Uterus (tissue), 4 donors: ENCODE data around the gene DCANP1. TPM values are rescaled to one million over a fixed set of nuclear protein-coding genes. Genes with fewer than 3 reads are reported as not detected.

Source experiments
- DNase-seq, 2 donors: peaks; one replicate each; pipeline ENCODE4 v3.0.0-alpha.2; 2019 to 2020
- H3K27ac ChIP-seq, 2 donors: fragments of 200-600 bp; sonication (generic); 1 replicate in 1 of 2; 2 replicates in 1 of 2; pipeline ENCODE4 v1.5.1; 2016 to 2018
- H3K27me3 ChIP-seq, 2 donors: fragments of 200-600 bp; sonication (generic); one replicate each; pipeline ENCODE4 v1.5.1; 2018 to 2019; ENCODE audit warnings: control low read depth in 1 of 2
- H3K36me3 ChIP-seq, 2 donors: fragments of 200-600 bp; sonication (generic); one replicate each; pipeline ENCODE4 v1.5.1; 2019; ENCODE audit warnings: control low read depth in 1 of 2
- H3K4me1 ChIP-seq, 2 donors: fragments of 200-600 bp; sonication (generic); one replicate each; pipeline ENCODE4 v1.5.1; 2018 to 2019; ENCODE audit warnings: control low read depth in 1 of 2
- H3K4me3 ChIP-seq, 2 donors: fragments of 200-600 bp; sonication (generic); 1 replicate in 1 of 2; 2 replicates in 1 of 2; pipeline ENCODE4 v1.5.1; 2018 to 2019; ENCODE audit warnings: mild to moderate bottlenecking in 1 of 2
- H3K9me3 ChIP-seq, 2 donors: fragments of 200-600 bp; sonication (generic); one replicate each; pipeline ENCODE4 v1.5.1; 2019; ENCODE audit warnings: control low read depth in 1 of 2
- CTCF ChIP-seq, 4 experiments: fragments of 200-600 bp in 2 of 4; fragments of 450-650 bp in 2 of 4; sonication (generic) in 2 of 4; IDR thresholded peaks; one replicate each; pipeline ENCODE4 v1.5.1; 2016 to 2019; ENCODE audit warnings: antibody characterized with exemption in 4 of 4, mild to moderate bottlenecking in 2 of 4, moderate library complexity in 1 of 4
- POLR2A ChIP-seq, 2 donors: fragments of 450-650 bp; IDR thresholded peaks; one replicate each; pipeline ENCODE4 v1.6.1; 2016; ENCODE audit warnings: antibody characterized with exemption in 2 of 2, mild to moderate bottlenecking in 1 of 2, moderate library complexity in 1 of 2
- intact Hi-C: fragments of 100-400 bp; cut with DNase I; formaldehyde crosslinking; loops from one replicate; pipeline ENCODE4 v1.15.1; 2023; ENCODE audit warnings: low total_unique reads
- total RNA-seq, 4 donors: library from RNA; depleted of rRNA in 3 of 4; stranded (reverse); fragments of >200 nt in 3 of 4; gene quantifications; one replicate each; pipeline versions ENCODE4 v1.1.0 to v1.2.4, GENCODE V29; 2014 to 2023
- donor health status: DM: yes; HTN: yes; CAD: no.

DCANP1 gene
- total RNA-seq, 4 donors from 2014 or later = not detected

DNA sequence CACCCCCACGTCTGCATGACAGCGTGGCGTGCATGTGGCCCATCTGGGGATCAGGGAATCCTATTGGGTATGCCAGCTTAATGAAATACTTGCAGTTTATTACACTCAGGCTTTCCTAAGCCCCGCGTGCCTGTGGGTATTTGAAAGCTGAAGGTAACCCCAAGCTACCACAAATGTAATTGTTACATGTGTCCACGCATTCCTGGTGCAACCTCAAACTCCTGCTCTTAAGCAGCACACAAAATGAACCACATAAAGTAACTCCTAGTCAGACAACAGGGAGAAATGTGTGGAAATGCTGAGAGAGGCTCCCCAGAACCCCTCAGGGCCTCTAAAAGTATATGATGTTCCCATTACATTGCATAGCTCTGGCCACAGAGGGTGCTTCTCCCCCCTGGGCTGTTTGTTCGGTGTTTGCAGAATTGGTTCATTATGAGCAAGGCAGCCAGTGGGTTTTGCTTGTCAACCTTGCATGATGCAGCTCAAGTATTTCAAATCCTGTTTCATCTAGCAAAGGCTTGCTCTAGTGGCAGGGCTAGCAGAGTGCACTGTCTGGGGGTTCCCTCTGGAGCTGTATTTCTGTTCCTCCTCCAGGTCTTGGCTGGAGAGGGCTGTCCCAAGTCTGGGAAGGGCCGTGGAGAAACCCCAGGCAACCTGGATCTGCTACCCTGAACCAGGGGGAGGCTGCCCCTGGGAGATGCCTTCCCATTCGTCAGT, 1.8 kb upstream of the DCANP1 start:
- Histone ChIP-seq H3K27me3 (no peaks in the 10 kb centered on the region), H3K4me1 (no peaks in the 10 kb centered on the region), H3K4me3 (no peak overlapping the region), H3K9me3 (no peaks in the 10 kb centered on the region), H3K27ac (no peak overlapping the region), H3K36me3 (no peaks in the 10 kb centered on the region)
- DNase-seq = no peak
- no peak for TF ChIP-seq CTCF (IDR thresholded peaks at IDR 0.05)
- no peak for TF ChIP-seq POLR2A (IDR thresholded peaks at IDR 0.05)
- intact Hi-C loops = no loop called here

DNA sequence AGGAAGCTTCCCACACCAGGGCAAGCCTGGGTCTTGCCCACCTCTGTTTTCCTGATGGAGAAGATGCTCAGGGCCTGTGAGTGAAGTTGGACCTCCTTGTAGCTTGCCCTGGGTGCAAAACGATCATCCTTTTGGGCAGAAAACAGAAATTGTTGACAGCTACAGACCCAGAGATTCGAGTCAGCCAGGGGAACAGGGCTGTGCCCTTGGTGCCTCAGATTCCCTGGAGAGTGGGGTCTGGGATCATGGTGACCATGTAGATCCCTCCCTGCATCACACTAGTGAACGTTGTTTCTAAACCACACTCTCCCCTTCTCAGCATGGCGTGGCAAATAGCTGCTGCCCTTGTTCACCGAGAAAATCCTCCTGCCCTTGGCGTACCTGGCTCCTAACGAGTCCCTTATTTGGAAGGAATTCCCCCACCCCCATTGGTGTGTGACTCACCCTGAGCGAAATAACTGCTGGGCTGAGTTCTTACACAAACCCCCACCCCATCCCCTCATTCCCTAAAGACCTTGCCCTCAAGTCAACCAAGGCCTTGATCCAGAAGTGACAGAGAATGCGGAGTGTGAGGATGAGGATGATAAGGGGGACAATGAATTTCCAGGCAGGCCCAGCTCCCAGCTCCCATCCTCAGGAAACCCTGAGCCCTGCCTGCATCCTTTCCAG, 1.1 kb upstream of the DCANP1 start:
- DNase-seq = no peak
- Histone ChIP-seq H3K27ac (no peak overlapping the region), H3K27me3 (no peaks in the 10 kb centered on the region), H3K4me3 (no peak overlapping the region), H3K9me3 (no peaks in the 10 kb centered on the region), H3K36me3 (no peaks in the 10 kb centered on the region), H3K4me1 (no peaks in the 10 kb centered on the region)
- intact Hi-C loops = no loop called here
- TF ChIP-seq CTCF (IDR thresholded peaks at IDR 0.05) (no peak), POLR2A (IDR thresholded peaks at IDR 0.05) (no peak)

DNA sequence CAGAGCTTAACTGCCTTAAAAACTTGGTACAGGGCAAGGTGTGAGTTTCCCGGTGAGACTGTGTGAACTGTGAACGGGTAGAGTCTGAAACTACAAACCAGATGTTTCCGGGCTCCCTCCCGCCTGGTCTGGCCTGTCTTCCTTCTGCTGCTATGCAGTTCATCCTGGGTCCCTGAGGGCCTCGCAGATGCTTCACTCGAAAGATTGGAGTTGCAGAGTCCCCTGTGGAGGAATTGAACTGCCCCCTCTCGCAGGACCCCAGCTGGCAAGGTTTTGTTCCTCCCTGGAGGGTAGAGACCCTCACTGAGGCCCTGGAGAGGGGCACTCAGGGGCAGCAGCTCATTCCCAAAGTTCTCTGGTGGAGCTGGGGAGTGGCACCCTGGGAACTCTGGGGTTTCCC, 533 bp downstream of the DCANP1 start:
- no peak for DNase-seq

GRCh38 chr5:135446206-135446605, 942 bp downstream of the DCANP1 start:
- intact Hi-C loops = no loop called here
- no peaks in the 10 kb centered on the region for H3K4me1 ChIP-seq
- TF ChIP-seq POLR2A (IDR thresholded peaks at IDR 0.05) = no peak
- no peak for TF ChIP-seq CTCF (IDR thresholded peaks at IDR 0.05)

More for the DNA sequence above, 533 bp downstream of the DCANP1 start:
- intact Hi-C loops = no loop called here
- TF ChIP-seq POLR2A (IDR thresholded peaks at IDR 0.05) (no peak), CTCF (IDR thresholded peaks at IDR 0.05) (no peak)
- Histone ChIP-seq H3K27ac (no peak overlapping the region), H3K4me3 (no peak overlapping the region), H3K36me3 (no peaks in the 10 kb centered on the region), H3K4me1 (no peaks in the 10 kb centered on the region), H3K9me3 (no peaks in the 10 kb centered on the region), H3K27me3 (no peaks in the 10 kb centered on the region)

DNA sequence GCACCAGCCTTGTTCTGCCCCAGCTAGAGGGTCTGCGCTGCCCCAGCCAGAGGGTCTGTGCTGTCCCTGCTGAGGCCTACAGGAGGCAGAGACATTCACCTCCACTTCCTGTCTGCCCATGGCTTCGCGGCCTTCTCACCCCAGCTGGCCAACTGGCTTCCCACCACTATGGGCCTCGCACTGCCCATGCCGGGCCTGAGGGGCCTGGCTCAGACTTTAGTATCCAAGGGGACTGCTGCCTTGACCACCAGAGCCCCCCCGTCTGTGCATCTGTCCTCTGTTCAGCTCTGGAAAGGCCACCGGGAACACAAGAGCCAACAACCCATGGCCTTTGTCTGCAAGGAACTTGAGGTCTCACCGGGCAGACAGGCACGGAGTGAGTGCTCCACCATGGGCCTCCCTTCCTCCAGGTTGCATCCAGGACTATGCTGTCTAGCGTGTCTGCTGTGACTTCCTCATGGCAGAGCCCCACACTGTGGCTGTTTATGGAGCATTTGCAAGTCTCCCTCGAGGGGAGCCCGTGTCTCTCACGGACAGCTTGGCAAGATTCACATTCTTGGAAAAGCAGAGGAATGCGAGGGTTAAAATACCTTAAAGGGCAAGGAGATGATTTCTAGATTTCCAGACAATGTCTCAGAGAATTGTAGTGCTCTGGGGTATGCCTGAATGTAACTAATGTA, 1.7 kb downstream of the DCANP1 start:
- Histone ChIP-seq H3K27me3 (no peaks in the 10 kb centered on the region), H3K9me3 (no peaks in the 10 kb centered on the region), H3K4me1 (no peaks in the 10 kb centered on the region), H3K36me3 (no peaks in the 10 kb centered on the region), H3K4me3 (no peak overlapping the region), H3K27ac (no peak overlapping the region)
- DNase-seq = no peak
- intact Hi-C loops = no loop called here
- TF ChIP-seq CTCF (IDR thresholded peaks at IDR 0.05) (no peak), POLR2A (IDR thresholded peaks at IDR 0.05) (no peak)

More at GRCh38 chr5:135446206-135446605, 942 bp downstream of the DCANP1 start:
- DNase-seq = no peak
- Histone ChIP-seq H3K36me3 (no peaks in the 10 kb centered on the region), H3K4me3 (no peak overlapping the region), H3K9me3 (no peaks in the 10 kb centered on the region), H3K27ac (no peak overlapping the region), H3K27me3 (no peaks in the 10 kb centered on the region)
